HEK293 (cell line): ENCODE results near the gene ZNF492.
"Not testable (repeated sequence)": the region's sequence is repeated elsewhere in the genome, so short reads cannot be mapped to it uniquely, and the experiment has no call there.

ENCODE experiments used
- CTCF ChIA-PET: fragments of 350-600 bp; formaldehyde crosslinking; extraction: SDS; loops from one replicate; lab custom pipeline; 2021; ENCODE audit warnings: antibody characterized with exemption; lab: Yijun Ruan, JAX
- POLR2A ChIA-PET: fragments of 300-600 bp; formaldehyde crosslinking; extraction: SDS; loops from one replicate; lab custom pipeline; 2020; ENCODE audit warnings: antibody characterized with exemption, inconsistent platforms; lab: Yijun Ruan, JAX
- H3K27ac ChIP-seq: fragments of 200-500 bp; sonication (Bioruptor generic); 2 replicates; pipeline ENCODE4 v1.5.1; 2014; ENCODE audit warnings: low read depth, low read length, control low read depth, inconsistent platforms; ENCODE audit errors: extremely low read depth
- H3K36me3 ChIP-seq, 2 experiments: fragments of 200-500 bp in 1 of 2; sonication (Bioruptor generic) in 1 of 2; 1 replicate in 1 of 2; 2 replicates in 1 of 2; pipeline ENCODE4 v1.5.1; 2014 to 2017; ENCODE audit warnings: inconsistent platforms in 2 of 2, low read length in 2 of 2; ENCODE audit not compliant: control insufficient read depth in 2 of 2, insufficient read depth in 1 of 2
- H3K4me1 ChIP-seq: fragments of 200-500 bp; sonication (Bioruptor generic); 2 replicates; pipeline ENCODE4 v1.5.1; 2014; ENCODE audit warnings: mild to moderate bottlenecking, low read length, inconsistent platforms; ENCODE audit not compliant: control insufficient read depth, insufficient read depth
- H3K4me3 ChIP-seq: 2 replicates; pipeline ENCODE4 v1.5.1; 2011; ENCODE audit warnings: low read depth, mild to moderate bottlenecking, control low read depth, low read length, moderate library complexity
- H3K9me3 ChIP-seq: fragments of 200-500 bp; sonication (Bioruptor generic); 2 replicates; pipeline ENCODE4 v1.5.1; 2014; ENCODE audit warnings: low read depth, low read length, inconsistent platforms; ENCODE audit not compliant: control insufficient read depth, insufficient read depth
- BCL11A ChIP-seq: fragments of 450-650 bp; formaldehyde crosslinking; IDR thresholded peaks from 2 replicates; pipeline ENCODE4 v1.5.1; 2016; ENCODE audit warnings: low read depth, missing biosample characterization, missing genetic modification characterization
- EGR2 ChIP-seq: fragments of 450-650 bp; formaldehyde crosslinking; IDR thresholded peaks from 2 replicates; pipeline ENCODE4 v1.5.1; 2016; ENCODE audit warnings: low read depth, missing biosample characterization, missing genetic modification characterization
- HOXD13 ChIP-seq: sonication (generic); formaldehyde crosslinking; IDR thresholded peaks from 2 replicates; pipeline ENCODE4 v1.8.0; 2022; ENCODE audit warnings: missing genetic modification reagents, borderline replicate concordance
- KLF8 ChIP-seq: fragments of 450-650 bp; formaldehyde crosslinking; IDR thresholded peaks from 2 replicates; pipeline ENCODE4 v1.5.1; 2016; ENCODE audit warnings: missing biosample characterization, missing genetic modification characterization
- OVOL3 ChIP-seq: fragments of 450-650 bp; formaldehyde crosslinking; IDR thresholded peaks from 2 replicates; pipeline ENCODE4 v1.5.1; 2016; ENCODE audit warnings: missing biosample characterization, missing genetic modification characterization
- ZNF132 ChIP-seq: fragments of 450-650 bp; formaldehyde crosslinking; IDR thresholded peaks from 2 replicates; pipeline ENCODE4 v1.5.1; 2017; ENCODE audit warnings: missing biosample characterization, missing genetic modification characterization, borderline replicate concordance
- ZNF157 ChIP-seq: fragments of 450-650 bp; formaldehyde crosslinking; IDR thresholded peaks from 2 replicates; pipeline ENCODE4 v1.5.1; 2016; ENCODE audit warnings: missing biosample characterization, missing genetic modification characterization
- ZNF302 ChIP-seq: fragments of 450-650 bp; formaldehyde crosslinking; IDR thresholded peaks from 2 replicates; pipeline ENCODE4 v1.5.1; 2016; ENCODE audit warnings: missing biosample characterization, missing genetic modification characterization, low read depth
- ZNF335 ChIP-seq: fragments of 450-650 bp; formaldehyde crosslinking; conservative IDR thresholded peaks from 2 replicates; pipeline ENCODE4 v1.5.1; 2016; ENCODE audit warnings: missing biosample characterization, missing genetic modification characterization
- ZNF341 ChIP-seq: fragments of 450-650 bp; formaldehyde crosslinking; IDR thresholded peaks from 2 replicates; pipeline ENCODE4; 2016; ENCODE audit warnings: low read depth, missing biosample characterization, missing genetic modification characterization
- ZNF37A ChIP-seq: fragments of 450-650 bp; IDR thresholded peaks from 2 replicates; pipeline ENCODE4 v1.5.1; 2018; ENCODE audit warnings: missing biosample characterization, missing genetic modification characterization
- ZNF404 ChIP-seq: fragments of 450-650 bp; formaldehyde crosslinking; IDR thresholded peaks from 2 replicates; pipeline ENCODE4 v1.5.1; 2017; ENCODE audit warnings: missing biosample characterization, missing genetic modification characterization
- ZNF423 ChIP-seq: fragments of 450-650 bp; formaldehyde crosslinking; IDR thresholded peaks from 2 replicates; pipeline ENCODE4 v1.5.1; 2016; ENCODE audit warnings: missing biosample characterization, missing genetic modification characterization
- ZNF529 ChIP-seq: fragments of 450-650 bp; formaldehyde crosslinking; IDR thresholded peaks from 2 replicates; pipeline ENCODE4 v1.5.1; 2017; ENCODE audit warnings: missing genetic modification characterization, missing biosample characterization; ENCODE audit not compliant: insufficient replicate concordance
- ZNF660 ChIP-seq: fragments of 450-650 bp; IDR thresholded peaks from 2 replicates; pipeline ENCODE4 v1.5.1; 2018; ENCODE audit warnings: missing biosample characterization, mild to moderate bottlenecking, missing genetic modification characterization
- ZNF791 ChIP-seq: fragments of 450-650 bp; formaldehyde crosslinking; IDR thresholded peaks from 2 replicates; pipeline ENCODE4 v1.5.1; 2016; ENCODE audit warnings: missing biosample characterization, missing genetic modification characterization
- TF ChIP-seq, protein P1 (sequence below): fragments of 450-650 bp; formaldehyde crosslinking; conservative IDR thresholded peaks from 2 replicates; pipeline ENCODE4 v1.5.1; 2016; ENCODE audit warnings: low read depth, missing biosample characterization, missing genetic modification characterization
- TF ChIP-seq, protein P2 (sequence below): fragments of 450-650 bp; formaldehyde crosslinking; IDR thresholded peaks from 2 replicates; pipeline ENCODE4 v1.5.1; 2016; ENCODE audit warnings: missing biosample characterization, missing genetic modification characterization, borderline replicate concordance

Gene ZNF492

DNA sequence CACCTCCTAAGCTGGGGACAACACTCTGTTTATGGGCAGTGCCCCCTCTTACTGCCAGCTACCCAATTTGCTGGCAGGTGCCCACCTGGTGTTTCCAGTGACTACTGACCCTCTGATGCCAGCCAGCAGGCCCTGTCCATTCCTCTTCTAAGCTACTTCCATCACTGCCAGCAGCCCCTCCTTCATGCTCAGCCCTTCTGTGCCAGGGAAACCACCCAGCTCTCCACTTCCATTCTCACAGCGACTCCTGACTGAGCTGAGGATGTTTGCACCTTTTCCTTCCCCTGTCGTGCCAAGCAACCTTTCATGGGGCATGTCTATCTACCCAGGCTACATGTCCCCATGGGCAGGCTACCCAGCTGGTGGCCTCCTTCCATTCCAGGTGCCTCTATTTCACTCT, 24.0 kb upstream of the ZNF492 start (continued):
- no peak for TF ChIP-seq ZNF791 (tag by site-specific recombination)
- no peak for TF ChIP-seq ZNF335 (tag by site-specific recombination)

DNA sequence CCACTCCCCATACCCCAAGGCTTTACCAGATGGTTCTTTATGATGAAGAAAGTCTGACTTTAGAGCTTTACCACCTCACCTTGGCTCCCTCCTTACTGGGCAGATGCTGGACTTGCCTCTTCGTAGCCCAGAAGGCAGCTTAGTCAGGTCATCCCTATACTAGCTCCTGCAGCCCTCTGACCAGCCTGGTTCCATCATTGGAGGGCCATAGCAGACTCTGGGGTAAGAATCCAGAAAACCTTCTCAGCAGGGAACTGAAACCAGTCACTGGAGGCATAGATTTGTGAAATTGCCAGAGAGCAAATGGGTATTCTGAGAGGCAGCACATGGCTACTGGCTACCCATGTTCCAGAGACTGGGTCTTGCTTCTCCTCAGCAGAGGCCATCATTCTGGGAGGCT, 21.8 kb upstream of the ZNF492 start:
- CTCF ChIA-PET: no interaction called here
- Histone ChIP-seq H3K9me3 (no peaks in the 10 kb centered on the region), H3K4me3 (no peak overlapping the region), H3K36me3 (no peaks in the 10 kb centered on the region), H3K4me1 (no peaks in the 10 kb centered on the region), H3K27ac (no peak overlapping the region)
- POLR2A ChIA-PET: no interaction called here
- no peak for TF ChIP-seq ZNF302
- no peak for TF ChIP-seq ZNF37A (tag by site-specific recombination)
- TF ChIP-seq ZNF529 (tag by site-specific recombination): no peak

DNA sequence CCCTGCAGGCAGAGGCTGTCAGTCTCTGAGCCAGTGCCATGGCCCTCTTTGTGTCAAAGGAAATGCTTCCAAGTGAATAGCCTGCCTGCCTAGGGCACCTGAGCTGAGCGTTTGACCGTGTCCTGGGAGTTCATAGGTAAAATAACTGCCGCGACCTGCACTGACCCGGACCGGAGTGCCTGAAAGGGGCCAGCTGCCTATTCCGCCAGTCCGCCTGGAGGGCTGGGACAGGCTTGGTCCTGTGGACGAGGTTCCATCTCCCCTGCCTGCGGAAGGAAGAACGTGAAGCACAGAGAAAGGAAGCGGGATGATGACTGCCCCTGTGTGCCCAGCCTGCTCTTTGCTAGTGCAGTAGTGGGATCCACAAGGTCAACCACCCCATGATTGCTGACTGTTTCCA, 17.5 kb upstream of the ZNF492 start:
- H3K27ac ChIP-seq: no peak overlapping the region
- ChIA-PET POLR2A (no interaction called here), CTCF (no interaction called here)
- no peaks in the 10 kb centered on the region for H3K4me1 ChIP-seq
- no peaks in the 10 kb centered on the region for H3K9me3 ChIP-seq
- no peaks in the 10 kb centered on the region for H3K36me3 ChIP-seq
- TF ChIP-seq ZNF132: no peak
- TF ChIP-seq, all 188 proteins: peak for 0
- H3K4me3 ChIP-seq: no peak overlapping the region

DNA sequence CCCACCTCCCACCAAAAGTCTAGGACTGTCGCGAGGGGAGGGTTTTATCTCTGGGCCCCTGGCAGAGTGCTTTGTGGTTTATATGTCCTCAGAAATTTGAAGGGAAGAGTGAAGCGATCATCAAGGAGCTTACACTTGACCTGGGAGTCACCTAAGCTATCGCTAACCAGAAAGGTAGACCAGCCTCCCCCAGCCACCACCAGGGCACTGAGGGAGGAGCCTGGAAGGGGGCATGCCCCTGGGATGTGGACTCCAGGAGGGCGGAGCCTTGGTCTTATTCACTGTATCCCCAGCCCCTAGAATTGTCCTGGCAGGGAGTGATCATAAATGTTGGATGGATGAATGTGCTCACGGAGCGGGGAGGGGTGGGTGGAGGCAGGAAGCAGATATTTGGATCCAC, 16.9 kb upstream of the ZNF492 start:
- H3K27ac ChIP-seq, H3K9me3 ChIP-seq, CTCF ChIA-PET, POLR2A ChIA-PET, H3K4me3 ChIP-seq, H3K4me1 ChIP-seq, H3K36me3 ChIP-seq: not testable (repeated sequence)

DNA sequence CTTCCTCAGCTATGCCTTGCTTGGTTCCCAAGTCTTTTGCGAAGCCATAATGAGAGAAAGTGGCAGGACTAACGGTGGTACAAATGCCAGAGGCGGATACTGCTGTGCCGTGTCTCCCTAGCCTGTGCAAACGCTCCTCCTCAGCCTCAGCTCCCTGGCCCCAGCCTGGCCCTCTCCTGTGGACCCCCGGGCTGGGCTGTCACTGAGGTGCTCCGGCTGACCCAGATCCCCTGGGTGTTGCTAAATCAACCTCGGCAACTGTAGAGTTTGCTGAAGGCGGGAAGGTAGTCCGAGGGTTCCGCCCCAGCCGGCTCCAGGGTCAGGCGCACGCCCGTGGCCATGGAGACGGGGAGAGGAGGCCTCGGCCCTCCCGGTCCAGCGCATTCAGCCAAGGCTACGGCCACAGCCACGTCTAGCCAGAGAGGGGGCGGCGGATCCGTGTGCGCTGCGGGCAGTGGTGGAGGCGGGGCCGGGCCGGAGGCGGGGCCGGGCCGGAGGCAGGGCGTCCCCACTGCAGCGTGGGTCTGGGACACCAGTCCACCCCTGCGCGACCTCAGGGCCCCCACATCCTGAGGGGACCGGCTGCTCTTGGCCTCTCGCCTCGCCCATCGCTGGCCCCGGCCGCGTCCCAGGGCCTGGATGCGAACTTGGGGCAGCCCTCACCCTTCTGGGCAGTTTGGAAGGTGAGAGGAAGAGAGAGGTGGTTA, 16.4 kb upstream of the ZNF492 start:
- H3K4me1 ChIP-seq: no peaks in the 10 kb centered on the region
- H3K9me3 ChIP-seq: no peaks in the 10 kb centered on the region
- H3K27ac ChIP-seq: no peak overlapping the region
- CTCF ChIA-PET: no interaction called here
- no peak for TF ChIP-seq ZNF132
- TF ChIP-seq ZNF423: no peak
- no peak for TF ChIP-seq ZNF529 (tag by site-specific recombination)
- no peak for TF ChIP-seq HOXD13 (CRISPR knock-in tag)
- POLR2A ChIA-PET: no interaction called here
- no peaks in the 10 kb centered on the region for H3K36me3 ChIP-seq
- H3K4me3 ChIP-seq: no peak overlapping the region

DNA sequence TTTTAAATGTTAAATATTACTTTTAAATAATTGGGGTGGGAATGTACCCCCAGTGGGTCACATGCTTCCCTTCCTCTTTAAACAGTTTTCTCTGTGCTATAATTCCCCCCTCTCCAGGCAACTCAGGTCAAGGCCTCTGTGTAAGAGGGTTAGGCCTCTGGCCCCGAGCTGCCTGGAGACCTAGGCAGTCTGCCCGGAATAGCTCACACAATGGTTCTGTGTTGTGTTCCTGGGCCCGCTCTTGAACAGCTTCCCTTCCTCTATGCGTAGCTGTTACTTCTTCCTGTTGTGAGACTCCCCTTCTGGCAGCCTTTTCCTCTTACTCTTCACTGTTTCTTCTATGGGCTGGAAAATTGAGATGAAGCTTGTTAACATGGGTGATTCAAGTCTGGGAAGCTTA, 14.8 kb upstream of the ZNF492 start:
- H3K4me1 ChIP-seq: no peaks in the 10 kb centered on the region
- no peaks in the 10 kb centered on the region for H3K9me3 ChIP-seq
- no peaks in the 10 kb centered on the region for H3K36me3 ChIP-seq
- CTCF ChIA-PET: no interaction called here
- no peak overlapping the region for H3K27ac ChIP-seq
- H3K4me3 ChIP-seq: no peak overlapping the region
- POLR2A ChIA-PET: no interaction called here
- TF ChIP-seq EGR2 (tag by site-specific recombination) (no peak), BCL11A (no peak), ZNF404 (tag by site-specific recombination) (no peak), OVOL3 (tag by site-specific recombination) (no peak), ZNF660 (tag by site-specific recombination) (no peak), ZNF157 (no peak), HOXD13 (CRISPR knock-in tag) (no peak), ZNF791 (tag by site-specific recombination) (no peak), KLF8 (tag by site-specific recombination) (no peak), ZNF341 (tag by site-specific recombination) (no peak)
- TF ChIP-seq, protein P1, sequence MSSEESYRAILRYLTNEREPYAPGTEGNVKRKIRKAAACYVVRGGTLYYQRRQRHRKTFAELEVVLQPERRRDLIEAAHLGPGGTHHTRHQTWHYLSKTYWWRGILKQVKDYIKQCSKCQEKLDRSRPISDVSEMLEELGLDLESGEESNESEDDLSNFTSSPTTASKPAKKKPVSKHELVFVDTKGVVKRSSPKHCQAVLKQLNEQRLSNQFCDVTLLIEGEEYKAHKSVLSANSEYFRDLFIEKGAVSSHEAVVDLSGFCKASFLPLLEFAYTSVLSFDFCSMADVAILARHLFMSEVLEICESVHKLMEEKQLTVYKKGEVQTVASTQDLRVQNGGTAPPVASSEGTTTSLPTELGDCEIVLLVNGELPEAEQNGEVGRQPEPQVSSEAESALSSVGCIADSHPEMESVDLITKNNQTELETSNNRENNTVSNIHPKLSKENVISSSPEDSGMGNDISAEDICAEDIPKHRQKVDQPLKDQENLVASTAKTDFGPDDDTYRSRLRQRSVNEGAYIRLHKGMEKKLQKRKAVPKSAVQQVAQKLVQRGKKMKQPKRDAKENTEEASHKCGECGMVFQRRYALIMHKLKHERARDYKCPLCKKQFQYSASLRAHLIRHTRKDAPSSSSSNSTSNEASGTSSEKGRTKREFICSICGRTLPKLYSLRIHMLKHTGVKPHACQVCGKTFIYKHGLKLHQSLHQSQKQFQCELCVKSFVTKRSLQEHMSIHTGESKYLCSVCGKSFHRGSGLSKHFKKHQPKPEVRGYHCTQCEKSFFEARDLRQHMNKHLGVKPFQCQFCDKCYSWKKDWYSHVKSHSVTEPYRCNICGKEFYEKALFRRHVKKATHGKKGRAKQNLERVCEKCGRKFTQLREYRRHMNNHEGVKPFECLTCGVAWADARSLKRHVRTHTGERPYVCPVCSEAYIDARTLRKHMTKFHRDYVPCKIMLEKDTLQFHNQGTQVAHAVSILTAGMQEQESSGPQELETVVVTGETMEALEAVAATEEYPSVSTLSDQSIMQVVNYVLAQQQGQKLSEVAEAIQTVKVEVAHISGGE (tag by site-specific recombination): no peak
- TF ChIP-seq, protein P2, sequence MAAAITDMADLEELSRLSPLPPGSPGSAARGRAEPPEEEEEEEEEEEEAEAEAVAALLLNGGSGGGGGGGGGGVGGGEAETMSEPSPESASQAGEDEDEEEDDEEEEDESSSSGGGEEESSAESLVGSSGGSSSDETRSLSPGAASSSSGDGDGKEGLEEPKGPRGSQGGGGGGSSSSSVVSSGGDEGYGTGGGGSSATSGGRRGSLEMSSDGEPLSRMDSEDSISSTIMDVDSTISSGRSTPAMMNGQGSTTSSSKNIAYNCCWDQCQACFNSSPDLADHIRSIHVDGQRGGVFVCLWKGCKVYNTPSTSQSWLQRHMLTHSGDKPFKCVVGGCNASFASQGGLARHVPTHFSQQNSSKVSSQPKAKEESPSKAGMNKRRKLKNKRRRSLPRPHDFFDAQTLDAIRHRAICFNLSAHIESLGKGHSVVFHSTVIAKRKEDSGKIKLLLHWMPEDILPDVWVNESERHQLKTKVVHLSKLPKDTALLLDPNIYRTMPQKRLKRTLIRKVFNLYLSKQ: no peak
